KMS-11 (cell line): ENCODE data around the gene MGAT5B.
"Not testable (repeated sequence)": the region's sequence is repeated elsewhere in the genome, so short reads cannot be mapped to it uniquely, and the experiment has no call there.

Experiments used
- H2AFZ ChIP-seq: fragments of 200-600 bp; sonication (generic); 2 replicates; pipeline ENCODE4 v1.6.1; 2016; ENCODE audit warnings: antibody characterized with exemption, mixed run types, low read depth
- H3K27ac ChIP-seq: fragments of 200-600 bp; sonication (generic); 2 replicates; pipeline ENCODE4 v1.6.1; 2016; ENCODE audit warnings: mild to moderate bottlenecking, mixed run types
- H3K27me3 ChIP-seq: fragments of 200-600 bp; sonication (generic); 2 replicates; pipeline ENCODE4 v1.6.1; 2017; ENCODE audit warnings: mild to moderate bottlenecking, low read depth, mixed run types, moderate library complexity; ENCODE audit not compliant: insufficient read depth
- H3K36me3 ChIP-seq: fragments of 200-600 bp; sonication (generic); 2 replicates; pipeline ENCODE4 v1.6.1; 2017; ENCODE audit warnings: mild to moderate bottlenecking, mixed run types; ENCODE audit not compliant: insufficient read depth
- H3K4me1 ChIP-seq: fragments of 200-600 bp; sonication (generic); 2 replicates; pipeline ENCODE4 v1.6.1; 2016; ENCODE audit warnings: mild to moderate bottlenecking, low read depth, mixed run types; ENCODE audit not compliant: poor library complexity, severe bottlenecking
- H3K4me2 ChIP-seq: fragments of 200-600 bp; sonication (generic); 2 replicates; pipeline ENCODE4 v1.7.0; 2016; ENCODE audit warnings: mild to moderate bottlenecking, mixed run types
- H3K4me3 ChIP-seq: fragments of 200-600 bp; sonication (generic); IDR thresholded peaks from 2 replicates; pipeline ENCODE4 v1.6.1; 2017; ENCODE audit warnings: low read depth, low read length, mixed read lengths; ENCODE audit not compliant: insufficient read depth
- H3K79me2 ChIP-seq: fragments of 200-600 bp; sonication (generic); 2 replicates; pipeline ENCODE4 v1.6.1; 2016; ENCODE audit warnings: low read depth, mixed run types; ENCODE audit not compliant: insufficient read depth
- H3K9ac ChIP-seq: fragments of 200-600 bp; sonication (generic); 2 replicates; pipeline ENCODE4 v1.6.1; 2016; ENCODE audit warnings: mild to moderate bottlenecking, mixed run types
- H4K20me1 ChIP-seq: fragments of 200-600 bp; sonication (generic); 2 replicates; pipeline ENCODE4 v1.6.1; 2016; ENCODE audit warnings: mild to moderate bottlenecking, mixed run types; ENCODE audit not compliant: insufficient read depth
- TF ChIP-seq, protein P1 (sequence below): fragments of 200-600 bp; sonication (generic); conservative IDR thresholded peaks from 2 replicates; pipeline ENCODE4 v1.6.1; 2017; ENCODE audit warnings: low read depth, mild to moderate bottlenecking, antibody characterized with exemption, low read length, moderate library complexity, mixed read lengths

Gene MGAT5B

DNA sequence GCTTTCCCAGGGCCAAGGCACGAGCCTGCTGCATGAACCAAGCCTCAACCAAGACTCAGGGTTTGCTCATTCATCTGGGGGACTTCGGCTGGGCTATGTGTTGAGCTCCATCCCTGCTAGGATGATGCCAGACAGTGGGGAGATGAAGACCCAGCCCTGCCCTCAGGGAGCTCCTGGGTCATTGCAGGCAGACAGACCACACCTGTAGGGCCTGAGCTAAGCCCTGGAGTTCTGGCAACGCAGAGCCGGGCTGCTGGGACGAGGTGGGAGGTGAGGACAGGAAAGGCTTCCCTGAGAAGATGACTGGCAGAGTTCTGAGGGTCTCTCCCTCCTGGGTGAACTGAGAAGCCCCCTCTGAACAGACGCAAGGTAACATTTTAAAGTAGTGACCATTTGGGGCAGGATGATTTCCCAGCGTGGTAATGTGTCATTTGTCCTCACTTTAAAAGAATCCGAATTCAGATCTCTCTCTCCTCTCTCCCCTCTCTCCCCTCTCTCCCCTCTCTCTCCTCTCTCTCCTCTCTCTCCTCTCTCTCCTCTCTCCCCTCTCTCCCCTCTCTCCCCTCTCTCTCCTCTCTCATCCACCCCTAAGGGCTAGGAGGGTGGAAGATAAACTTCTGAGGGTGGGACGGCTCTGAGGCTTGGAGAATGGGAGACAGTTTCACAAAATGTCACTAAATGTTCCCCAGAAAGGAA lies 98.4 kb downstream of the MGAT5B start:
- Histone ChIP-seq H3K79me2 (no peaks in the 10 kb centered on the region), H3K9ac (no peak overlapping the region), H4K20me1 (no peaks in the 10 kb centered on the region), H3K27ac (no peak overlapping the region), H3K27me3 (peaks cover 58% of the 10 kb centered on the region), H3K4me2 (no peak overlapping the region), H3K4me3 (no peak overlapping the region), H2AFZ (no peak overlapping the region), H3K4me1 (no peaks in the 10 kb centered on the region), H3K36me3 (no peaks in the 10 kb centered on the region)
- TF ChIP-seq, protein P1, sequence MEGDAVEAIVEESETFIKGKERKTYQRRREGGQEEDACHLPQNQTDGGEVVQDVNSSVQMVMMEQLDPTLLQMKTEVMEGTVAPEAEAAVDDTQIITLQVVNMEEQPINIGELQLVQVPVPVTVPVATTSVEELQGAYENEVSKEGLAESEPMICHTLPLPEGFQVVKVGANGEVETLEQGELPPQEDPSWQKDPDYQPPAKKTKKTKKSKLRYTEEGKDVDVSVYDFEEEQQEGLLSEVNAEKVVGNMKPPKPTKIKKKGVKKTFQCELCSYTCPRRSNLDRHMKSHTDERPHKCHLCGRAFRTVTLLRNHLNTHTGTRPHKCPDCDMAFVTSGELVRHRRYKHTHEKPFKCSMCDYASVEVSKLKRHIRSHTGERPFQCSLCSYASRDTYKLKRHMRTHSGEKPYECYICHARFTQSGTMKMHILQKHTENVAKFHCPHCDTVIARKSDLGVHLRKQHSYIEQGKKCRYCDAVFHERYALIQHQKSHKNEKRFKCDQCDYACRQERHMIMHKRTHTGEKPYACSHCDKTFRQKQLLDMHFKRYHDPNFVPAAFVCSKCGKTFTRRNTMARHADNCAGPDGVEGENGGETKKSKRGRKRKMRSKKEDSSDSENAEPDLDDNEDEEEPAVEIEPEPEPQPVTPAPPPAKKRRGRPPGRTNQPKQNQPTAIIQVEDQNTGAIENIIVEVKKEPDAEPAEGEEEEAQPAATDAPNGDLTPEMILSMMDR: no peak

DNA sequence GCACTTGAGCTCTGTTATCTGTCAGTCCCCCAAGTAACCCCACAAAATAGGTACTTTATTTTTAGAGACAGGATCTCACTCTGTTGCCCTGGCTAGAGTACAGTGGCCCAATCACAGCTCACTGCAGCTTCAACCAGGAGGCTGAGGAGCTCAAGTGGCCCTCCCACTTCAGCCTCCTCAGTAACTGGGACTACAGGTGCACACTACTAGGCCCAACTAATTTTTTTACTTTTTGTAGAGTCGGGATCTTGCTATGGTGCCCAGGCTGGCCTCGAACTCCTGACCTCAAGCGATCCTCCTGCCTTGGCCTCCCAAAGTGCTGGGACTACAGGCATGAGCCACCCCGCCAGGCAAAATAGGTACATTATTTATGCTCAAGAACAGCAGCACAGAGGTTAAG lies 99.6 kb downstream of the MGAT5B start:
- H3K4me1 ChIP-seq: no peaks in the 10 kb centered on the region
- H4K20me1 ChIP-seq: no peaks in the 10 kb centered on the region
- H3K4me3 ChIP-seq: no peak overlapping the region
- peaks cover 65% of the 10 kb centered on the region for H3K27me3 ChIP-seq
- TF ChIP-seq, protein P1: no peak
- H3K4me2 ChIP-seq: no peak overlapping the region
- H3K9ac ChIP-seq: no peak overlapping the region
- H3K79me2 ChIP-seq: no peaks in the 10 kb centered on the region
- no peak overlapping the region for H3K27ac ChIP-seq
- no peaks in the 10 kb centered on the region for H3K36me3 ChIP-seq
- no peak overlapping the region for H2AFZ ChIP-seq

DNA sequence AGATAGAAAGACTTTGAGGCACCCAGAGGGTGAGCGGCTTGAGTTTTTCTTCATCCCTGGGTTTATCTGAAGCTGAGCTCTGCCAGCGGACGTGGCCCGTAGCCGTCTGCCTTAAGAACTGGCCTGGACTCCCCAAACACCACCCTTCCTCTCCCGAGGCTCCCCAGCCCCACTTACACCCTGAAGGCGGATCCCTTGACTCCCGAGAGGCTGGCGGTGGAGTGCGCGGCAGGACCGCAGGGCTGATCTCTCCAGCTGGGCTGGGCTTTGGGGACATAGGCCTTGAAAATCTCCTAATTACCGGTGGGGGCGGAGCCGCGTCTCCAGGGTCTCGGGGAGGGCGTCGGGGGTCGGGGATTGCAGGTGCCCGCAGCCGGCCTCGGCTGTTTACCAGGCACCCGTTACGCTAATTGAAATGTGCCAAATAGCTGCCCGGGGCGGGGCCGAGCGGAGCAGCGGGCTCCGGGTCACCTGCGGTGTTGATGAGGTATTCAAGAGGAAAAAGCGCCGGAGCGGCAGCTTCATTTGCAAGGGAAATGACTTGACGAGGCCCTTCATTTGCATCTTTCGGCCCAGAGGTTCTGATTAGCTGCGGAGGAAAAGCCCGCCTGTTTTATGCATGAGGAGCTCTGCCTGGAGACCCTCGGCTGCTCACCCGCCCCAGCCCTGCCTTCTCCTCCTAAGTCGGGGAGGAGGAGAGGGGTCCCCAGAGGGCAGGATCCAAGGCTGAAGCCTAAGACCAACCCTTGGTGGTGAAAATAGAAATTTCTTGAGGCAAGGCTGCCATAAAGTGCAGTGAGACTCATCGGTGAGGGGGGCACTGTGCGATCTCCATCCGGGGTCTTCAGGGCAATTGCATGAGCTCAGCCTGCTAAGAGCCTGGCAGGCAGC lies 100.7 kb downstream of the MGAT5B start:
- Histone ChIP-seq H2AFZ (no peak overlapping the region), H3K4me1 (no peaks in the 10 kb centered on the region), H4K20me1 (no peaks in the 10 kb centered on the region), H3K79me2 (no peaks in the 10 kb centered on the region), H3K4me3 (no peak overlapping the region), H3K27me3 (peaks cover 65% of the 10 kb centered on the region), H3K4me2 (no peak overlapping the region; the same call in 1 of the 2 replicates), H3K9ac (no peak overlapping the region), H3K36me3 (no peaks in the 10 kb centered on the region), H3K27ac (no peak overlapping the region)
- TF ChIP-seq, protein P1: no peak

- no peak overlapping the region for H3K4me2 ChIP-seq
- no peak overlapping the region for H3K27ac ChIP-seq
- H3K36me3 ChIP-seq: no peaks in the 10 kb centered on the region
- no peaks in the 10 kb centered on the region for H3K4me1 ChIP-seq
- no peak overlapping the region for H3K4me3 ChIP-seq
- H4K20me1 ChIP-seq: no peaks in the 10 kb centered on the region
- H2AFZ ChIP-seq: no peak overlapping the region
- no peak overlapping the region for H3K9ac ChIP-seq
- H3K79me2 ChIP-seq: no peaks in the 10 kb centered on the region
- H3K27me3 ChIP-seq: peaks cover 60% of the 10 kb centered on the region
- TF ChIP-seq, protein P1: no peak
These were observed 101.5 kb downstream of the MGAT5B start for GRCh38 chr17:76969598-76970172.

DNA sequence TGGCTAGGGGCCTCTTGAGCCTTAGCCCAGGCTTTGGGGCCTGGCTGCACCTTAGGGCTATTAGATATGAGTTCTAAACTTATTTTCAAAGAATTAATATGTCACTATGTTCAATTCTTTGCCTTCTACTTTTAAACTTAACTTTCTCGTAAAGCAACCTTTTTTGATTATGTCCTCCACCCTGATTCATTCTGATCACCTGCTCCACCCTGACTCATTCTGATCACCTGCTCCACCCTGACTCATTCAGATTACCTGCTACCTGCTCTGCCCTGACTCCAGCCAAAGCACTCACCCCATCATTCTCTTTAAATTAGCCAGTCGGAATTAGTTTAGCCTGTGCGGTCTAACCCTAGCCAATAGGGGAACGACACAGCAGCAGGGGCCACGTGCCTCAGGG lies 102.0 kb downstream of the MGAT5B start:
- not testable (repeated sequence) for H3K4me1 ChIP-seq, H3K79me2 ChIP-seq, H3K4me2 ChIP-seq, H3K36me3 ChIP-seq, H4K20me1 ChIP-seq, H3K9ac ChIP-seq, H3K27ac ChIP-seq, H2AFZ ChIP-seq, H3K4me3 ChIP-seq
- H3K27me3 ChIP-seq: peaks cover 57% of the 10 kb centered on the region
